Fibroblast of lung (primary cell): Measurements from ENCODE around the gene SH3BP4.

Experiments used
- CTCF ChIP-seq, 2 donors: IDR thresholded peaks in 1 of 2; conservative IDR thresholded peaks in 1 of 2; 1 replicate in 1 of 2; 2 replicates in 1 of 2; pipeline ENCODE4 v1.5.1; 2011 to 2012; ENCODE audit warnings: low read length in 2 of 2, control low read depth in 1 of 2, inconsistent platforms in 1 of 2, low read depth in 1 of 2, mild to moderate bottlenecking in 1 of 2
- EZH2 ChIP-seq: IDR thresholded peaks from 2 replicates; pipeline ENCODE4 v1.5.1; 2012; ENCODE audit warnings: low read length, control low read depth, mild to moderate bottlenecking; ENCODE audit errors: missing control alignments

DNA sequence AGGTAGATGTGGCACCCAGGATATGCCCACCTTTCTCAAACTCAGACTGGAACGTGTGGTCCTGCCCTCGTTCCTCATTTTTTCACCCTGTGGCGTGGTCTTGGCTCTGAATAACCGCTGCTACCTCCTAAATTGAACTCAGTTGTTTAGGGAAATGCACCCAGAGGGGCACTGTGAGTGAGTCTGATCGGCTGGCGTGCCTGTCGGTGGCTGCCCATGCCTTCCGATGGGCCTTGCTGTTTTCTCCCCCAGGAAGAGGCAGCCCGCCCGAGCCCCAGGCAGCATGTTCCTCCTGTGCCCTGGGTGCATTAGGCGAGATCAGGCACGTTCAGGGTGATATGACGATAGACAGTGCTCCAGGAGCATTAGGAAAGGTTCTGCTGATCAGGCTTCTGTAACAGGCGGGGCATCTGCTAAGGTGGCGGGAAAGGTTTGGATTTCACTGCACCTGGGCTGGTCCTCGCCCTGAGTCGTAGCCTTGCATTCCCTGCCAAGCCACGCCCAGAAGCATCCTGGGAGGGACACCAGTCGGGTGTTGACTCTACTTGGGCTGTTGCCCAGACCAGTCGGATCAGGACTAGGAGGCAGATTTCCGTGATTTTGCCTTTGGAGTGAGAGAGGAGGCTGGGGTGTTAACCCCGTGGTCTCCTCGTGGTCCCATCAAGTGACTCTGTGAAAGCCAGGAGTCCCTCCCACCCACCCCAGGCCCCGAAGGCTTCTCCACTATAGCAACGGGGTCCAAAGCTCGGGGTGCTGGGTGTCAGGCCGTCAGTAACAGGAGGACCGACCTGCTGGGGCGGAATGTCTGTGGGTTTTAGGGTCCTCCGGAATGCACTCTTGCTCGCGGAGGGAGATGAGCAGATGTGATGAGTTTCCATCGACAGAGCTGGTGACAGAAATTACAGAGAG is 75.1 kb downstream of the SH3BP4 start:
- no peak for TF ChIP-seq CTCF (conservative IDR thresholded peaks at IDR 0.05 in 1 of 2, IDR thresholded peaks at IDR 0.05 in 1 of 2; ENCODE audit: low read depth in 1 of 2, low read length in 2 of 2)
- no peak for TF ChIP-seq EZH2
